Ishikawa (cell line): Measurements from ENCODE around the gene CXCR4.

Experiments
- CEBPB ChIP-seq: IDR thresholded peaks from 2 replicates; pipeline ENCODE4 v1.6.1; 2012
- CREB1 ChIP-seq: IDR thresholded peaks from 2 replicates; pipeline ENCODE4 v1.6.1; 2012; ENCODE audit warnings: low read depth
- EGR1 ChIP-seq: IDR thresholded peaks from 2 replicates; pipeline ENCODE4 v1.6.1; 2012
- EP300 ChIP-seq: IDR thresholded peaks from 2 replicates; pipeline ENCODE4 v1.6.1; 2012; ENCODE audit warnings: borderline replicate concordance
- FOXM1 ChIP-seq: IDR thresholded peaks from 2 replicates; pipeline ENCODE4 v1.6.1; 2012; ENCODE audit warnings: low read depth, borderline replicate concordance
- MAX ChIP-seq: IDR thresholded peaks from 2 replicates; pipeline ENCODE4 v1.6.1; 2012
- NFIC ChIP-seq: IDR thresholded peaks from 2 replicates; pipeline ENCODE4 v1.6.1; 2012
- RAD21 ChIP-seq: IDR thresholded peaks from 2 replicates; pipeline ENCODE4 v1.6.1; 2012; ENCODE audit warnings: low read depth
- REST ChIP-seq: IDR thresholded peaks from 2 replicates; pipeline ENCODE4 v1.6.1; 2012; ENCODE audit warnings: low read depth, mild to moderate bottlenecking
- TAF1 ChIP-seq: IDR thresholded peaks from 2 replicates; pipeline ENCODE4 v1.6.1; 2012; ENCODE audit warnings: low read depth, mild to moderate bottlenecking
- TCF12 ChIP-seq: IDR thresholded peaks from 2 replicates; pipeline ENCODE4 v1.6.1; 2012; ENCODE audit warnings: low read depth
- TEAD4 ChIP-seq: IDR thresholded peaks from 2 replicates; pipeline ENCODE4 v1.6.1; 2012
- USF1 ChIP-seq: IDR thresholded peaks from 2 replicates; pipeline ENCODE4 v1.6.1; 2012
- YY1 ChIP-seq: IDR thresholded peaks from 2 replicates; pipeline ENCODE4 v1.6.1; 2012; ENCODE audit warnings: low read depth
- ZBTB7A ChIP-seq: IDR thresholded peaks from 2 replicates; pipeline ENCODE4 v1.6.1; 2012; ENCODE audit warnings: low read depth

CXCR4 gene

GRCh38 chr2:136128905-136129304, 11.0 kb upstream of the CXCR4 start:
- no peak for TF ChIP-seq NFIC
- TF ChIP-seq CREB1 = no peak
- no peak for TF ChIP-seq YY1

- TF ChIP-seq YY1 = no peak
- TF ChIP-seq EGR1 = no peak
- no peak for TF ChIP-seq RAD21
- TF ChIP-seq ZBTB7A = no peak
- no peak for TF ChIP-seq NFIC
- TF ChIP-seq CEBPB = no peak
- TF ChIP-seq TCF12 = no peak
- TF ChIP-seq USF1 = no peak
- no peak for TF ChIP-seq CREB1
- TF ChIP-seq TAF1 = no peak
- no peak for TF ChIP-seq FOXM1
- no peak for TF ChIP-seq EP300
- TF ChIP-seq MAX = no peak
- no peak for TF ChIP-seq REST
Measured at GRCh38 chr2:136128366-136128765, 10.4 kb upstream of the CXCR4 start.

GRCh38 chr2:136127356-136127755, 9.4 kb upstream of the CXCR4 start:
- TF ChIP-seq RAD21 (no peak), TEAD4 (no peak)

GRCh38 chr2:136126421-136126926, 8.5 kb upstream of the CXCR4 start:
- TF ChIP-seq YY1 = no peak
- TF ChIP-seq CREB1 = no peak
- no peak for TF ChIP-seq EP300
- no peak for TF ChIP-seq TEAD4
- TF ChIP-seq USF1 = no peak
- no peak for TF ChIP-seq CEBPB
- no peak for TF ChIP-seq NFIC
- TF ChIP-seq EGR1 = no peak
- no peak for TF ChIP-seq FOXM1
- no peak for TF ChIP-seq REST
- TF ChIP-seq ZBTB7A = no peak

GRCh38 chr2:136126021-136126420, 8.1 kb upstream of the CXCR4 start:
- TF ChIP-seq CEBPB = no peak
- TF ChIP-seq NFIC = no peak
- TF ChIP-seq TAF1 = no peak
- TF ChIP-seq RAD21 = no peak
- TF ChIP-seq YY1 = no peak
- no peak for TF ChIP-seq ZBTB7A
- TF ChIP-seq MAX = no peak
- TF ChIP-seq EP300 = no peak
- TF ChIP-seq EGR1 = no peak
- TF ChIP-seq TCF12 = no peak
- TF ChIP-seq FOXM1 = no peak
- no peak for TF ChIP-seq TEAD4
- no peak for TF ChIP-seq CREB1
- TF ChIP-seq REST = no peak
- TF ChIP-seq USF1 = no peak
